Retinal pigment epithelial cell (primary cell): ENCODE measurements around the gene ARHGAP10.

Experiments
- DNase-seq: peaks from one replicate; pipeline ENCODE4 v3.0.0-alpha.2; 2010; ENCODE audit warnings: low read depth
- H3K4me3 ChIP-seq: 2 replicates; pipeline ENCODE4 v1.5.1; 2011; ENCODE audit warnings: mild to moderate bottlenecking, low read length, control low read depth, moderate library complexity
- CTCF ChIP-seq: conservative IDR thresholded peaks from 2 replicates; pipeline ENCODE4 v1.5.1; 2011; ENCODE audit warnings: low read depth, low read length, control low read depth, inconsistent platforms

The ARHGAP10 gene

DNA sequence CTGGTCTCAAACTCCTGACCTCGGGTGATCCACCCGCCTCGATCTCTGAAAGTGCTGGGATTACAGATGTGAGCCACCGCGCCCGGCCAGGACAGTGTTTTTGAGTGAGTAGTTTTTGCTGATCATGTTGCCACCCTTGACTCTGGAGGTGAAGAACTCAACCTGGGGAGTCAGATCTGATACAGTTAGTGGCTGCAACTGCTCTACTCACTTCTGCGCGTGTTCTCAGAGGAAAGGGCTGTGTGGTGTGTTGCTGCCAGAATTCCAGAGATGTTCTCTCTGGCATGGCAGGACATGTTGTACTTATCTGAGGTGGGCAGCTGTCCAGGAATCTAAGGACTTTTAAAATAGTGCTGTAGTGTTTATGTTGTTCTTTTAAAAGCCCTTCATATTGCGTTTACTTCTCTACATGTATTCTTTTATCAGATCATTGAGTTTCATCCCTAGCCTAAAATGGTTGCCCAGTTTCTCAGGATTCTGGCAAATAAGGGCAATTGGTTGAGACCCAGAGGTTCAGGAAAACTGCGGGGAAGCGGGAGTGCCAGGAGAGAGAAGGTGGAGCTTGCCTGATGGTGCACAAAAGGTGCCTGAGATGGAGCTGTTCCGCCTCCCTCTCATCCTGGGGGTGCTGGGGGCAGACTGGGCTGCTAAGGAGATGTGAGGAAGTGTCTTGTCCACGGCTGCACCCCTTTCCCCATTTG lies 97.7 kb downstream of the ARHGAP10 start:
- H3K4me3 ChIP-seq = no peak overlapping the region
- DNase-seq = no peak
- no peak for TF ChIP-seq CTCF

DNA sequence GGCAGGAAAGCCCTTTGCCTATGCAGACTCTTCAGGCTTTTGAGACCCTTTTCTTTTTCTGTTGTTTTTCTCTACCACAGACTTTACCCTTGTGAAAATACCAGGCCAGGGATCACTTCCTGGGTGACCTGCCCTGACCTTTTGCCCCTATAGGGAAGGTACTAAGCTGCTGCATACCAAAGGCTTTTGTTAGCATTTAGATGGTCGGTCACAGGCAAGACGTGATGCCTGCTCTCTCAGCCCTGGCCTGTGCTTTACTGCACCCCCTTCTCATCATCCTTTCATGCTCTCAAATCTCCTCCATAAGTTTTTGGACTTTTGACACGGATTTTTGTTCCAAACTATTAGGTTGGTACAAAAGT lies 98.2 kb downstream of the ARHGAP10 start:
- DNase-seq = no peak
- H3K4me3 ChIP-seq = no peak overlapping the region
- TF ChIP-seq CTCF = no peak

GRCh38 chr4:147830987-147831386 lies 99.1 kb downstream of the ARHGAP10 start:
- TF ChIP-seq CTCF = no peak
- no peak overlapping the region for H3K4me3 ChIP-seq
- peak; percentile 77 for DNase-seq

DNA sequence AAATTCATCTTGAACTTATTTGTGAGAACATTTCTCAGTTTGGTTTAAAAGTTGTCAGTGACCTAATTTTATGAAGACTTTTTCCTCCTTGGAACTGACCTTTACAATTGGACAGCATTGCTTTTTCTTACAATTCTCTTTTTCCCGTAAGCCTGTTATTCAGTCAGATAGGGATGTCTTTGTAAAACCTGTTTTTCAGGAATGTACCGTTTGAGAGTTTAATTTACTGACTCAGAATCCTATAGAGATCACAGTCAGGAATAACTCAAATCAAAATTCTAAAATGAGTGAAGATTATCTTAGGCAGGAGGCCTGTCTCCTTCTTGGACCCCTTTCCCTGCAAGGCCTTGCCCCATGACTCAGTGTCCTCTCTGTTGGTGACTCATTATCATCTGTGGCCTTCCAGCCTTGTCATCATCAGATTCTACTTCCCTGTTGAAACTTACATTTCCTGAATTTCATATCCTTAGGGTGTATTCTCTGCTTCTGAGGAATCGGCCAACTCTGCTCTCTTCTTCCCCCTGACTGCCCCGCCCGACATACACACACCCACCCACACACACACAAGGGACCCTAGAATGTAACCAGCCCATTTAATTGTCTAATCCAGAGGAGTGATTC lies 99.8 kb downstream of the ARHGAP10 start:
- no peak for TF ChIP-seq CTCF
- no peak overlapping the region for H3K4me3 ChIP-seq
- DNase-seq = no peak

DNA sequence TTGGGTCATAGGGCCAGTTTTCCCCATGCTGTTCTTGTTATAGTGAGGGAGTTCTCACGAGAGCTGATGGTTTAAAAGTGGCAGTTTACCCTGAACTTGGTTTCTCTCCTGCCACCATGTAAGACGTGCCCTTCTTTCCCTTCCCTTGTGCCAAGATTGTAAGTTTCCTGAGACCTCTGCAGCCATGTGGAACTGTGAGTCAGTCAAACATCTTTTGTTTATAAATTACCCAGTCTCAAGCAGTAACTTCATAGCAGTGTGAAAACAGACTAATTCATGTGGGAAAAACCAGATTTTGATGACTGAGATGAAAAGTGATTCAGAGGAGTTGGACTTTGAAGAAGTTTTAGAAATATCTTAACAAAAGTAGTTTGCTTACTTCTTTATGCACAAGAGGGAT lies 101.4 kb downstream of the ARHGAP10 start:
- no peak overlapping the region for H3K4me3 ChIP-seq
- TF ChIP-seq CTCF = no peak
- no peak for DNase-seq

DNA sequence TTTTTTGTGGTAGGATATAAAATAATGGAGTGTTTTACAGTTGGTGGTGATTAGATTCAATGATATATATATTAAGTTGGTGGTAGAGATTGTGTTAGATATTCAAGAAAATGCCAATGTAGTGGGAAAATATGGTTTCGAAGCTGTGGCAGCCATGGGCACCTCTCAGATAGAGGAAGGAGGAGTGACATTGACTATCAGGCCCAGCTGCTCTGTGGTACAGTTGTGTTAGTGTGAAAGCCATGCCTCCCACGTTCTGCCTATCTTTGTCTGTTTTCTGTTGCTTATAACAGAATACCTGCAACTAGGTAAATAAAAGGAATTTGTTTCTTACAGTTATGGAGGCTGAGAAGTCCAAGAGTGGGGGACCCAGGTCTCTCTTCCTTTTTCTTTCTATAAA lies 101.9 kb downstream of the ARHGAP10 start:
- no peak for DNase-seq
- H3K4me3 ChIP-seq = no peak overlapping the region
- no peak for TF ChIP-seq CTCF

GRCh38 chr4:147834480-147834879 lies 102.6 kb downstream of the ARHGAP10 start:
- TF ChIP-seq CTCF = no peak
- H3K4me3 ChIP-seq = no peak overlapping the region
- DNase-seq = no peak
